NCI-H2029 (cell line): ENCODE measurements around the gene ZBTB7B.

Source experiments
- DNase-seq: peaks from one replicate; lab custom pipeline; 2025; lab: John Stamatoyannopoulos, UW

The ZBTB7B gene

DNA sequence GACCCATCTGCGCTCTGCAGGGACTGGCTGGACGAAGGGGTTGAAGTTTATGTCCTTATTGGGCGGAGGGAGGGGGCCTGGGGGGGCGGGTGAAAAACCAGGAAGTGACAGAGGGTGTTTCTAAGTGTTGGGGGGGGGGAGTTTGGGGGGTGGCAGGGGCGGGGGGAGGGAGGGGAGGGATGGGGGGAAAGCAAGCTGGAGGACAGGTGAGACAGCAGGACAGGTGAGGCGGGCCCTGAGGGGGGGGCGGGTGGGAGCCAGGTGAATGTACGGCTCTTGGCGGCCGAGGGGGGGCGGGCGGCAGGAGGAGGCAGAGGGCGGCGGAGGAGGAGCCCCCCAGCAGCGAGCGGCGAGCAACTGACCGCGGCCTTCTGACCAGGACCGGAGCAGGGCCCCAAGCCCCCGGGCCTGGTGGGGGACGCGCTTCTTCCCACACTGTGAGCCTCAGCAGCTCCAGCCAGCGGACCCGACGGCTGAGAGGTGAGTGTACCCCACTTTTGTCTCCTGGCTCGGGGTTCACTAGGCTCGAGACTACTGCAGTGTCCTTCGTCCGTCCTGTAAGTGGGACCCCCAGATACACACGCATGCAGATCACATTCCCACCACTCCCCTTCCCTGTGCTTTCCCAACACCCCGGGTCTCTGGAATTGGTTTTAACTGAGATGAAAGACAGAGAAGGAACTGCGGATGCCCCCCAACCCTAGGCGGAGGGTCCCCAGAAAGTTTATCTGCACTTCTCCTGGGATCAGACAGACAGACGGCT, at the start of gene ZBTB7B:
ZBTB7B (plus strand) TSS at position 339 of the 763 bp plus-strand sequence. CDS start 11,859 bp downstream, outside the sequence.
- DNase-seq = no peak

DNA sequence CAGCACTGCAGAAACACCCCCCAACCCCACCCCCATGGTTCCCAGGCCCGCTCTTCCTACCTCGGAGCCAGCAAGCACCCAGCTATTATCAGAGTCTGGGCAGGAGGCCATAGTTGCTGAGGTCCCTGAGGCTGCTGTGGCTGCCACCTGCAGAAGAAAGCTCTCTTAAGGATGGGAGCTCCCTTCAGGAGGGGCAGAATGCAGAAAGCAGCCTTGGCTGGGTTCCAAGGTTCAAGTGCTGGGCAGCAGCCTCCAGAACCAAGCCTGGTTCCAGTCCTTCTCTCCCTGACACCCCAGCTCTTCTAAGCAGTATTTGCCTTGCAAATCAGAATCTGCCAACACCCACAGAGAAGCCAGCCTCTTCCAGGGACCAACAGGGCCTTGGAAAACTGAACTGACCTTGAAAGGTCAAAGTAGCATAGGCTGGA, 49.0 kb upstream of the ZBTB7B start:
- DNase-seq = no peak

DNA sequence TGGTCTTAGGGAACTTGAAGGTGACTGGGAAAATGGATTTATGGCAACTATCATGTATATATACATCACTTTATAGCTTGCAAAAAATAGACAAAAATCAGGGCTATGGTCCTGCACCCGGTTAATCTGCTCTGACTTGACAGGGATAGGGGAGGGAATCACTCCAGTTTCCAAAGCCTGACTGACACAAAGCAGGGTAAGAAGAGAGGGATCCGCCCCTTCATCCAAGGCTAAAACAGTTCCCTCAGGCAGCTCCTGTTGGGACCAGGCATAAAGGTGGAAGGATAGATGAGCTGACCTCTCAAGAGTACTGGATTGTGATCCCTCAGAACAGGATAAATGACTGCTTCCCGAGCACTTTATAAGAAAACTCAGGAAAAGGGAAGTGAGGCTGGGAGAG, 48.1 kb upstream of the ZBTB7B start:
- DNase-seq = no peak

DNA sequence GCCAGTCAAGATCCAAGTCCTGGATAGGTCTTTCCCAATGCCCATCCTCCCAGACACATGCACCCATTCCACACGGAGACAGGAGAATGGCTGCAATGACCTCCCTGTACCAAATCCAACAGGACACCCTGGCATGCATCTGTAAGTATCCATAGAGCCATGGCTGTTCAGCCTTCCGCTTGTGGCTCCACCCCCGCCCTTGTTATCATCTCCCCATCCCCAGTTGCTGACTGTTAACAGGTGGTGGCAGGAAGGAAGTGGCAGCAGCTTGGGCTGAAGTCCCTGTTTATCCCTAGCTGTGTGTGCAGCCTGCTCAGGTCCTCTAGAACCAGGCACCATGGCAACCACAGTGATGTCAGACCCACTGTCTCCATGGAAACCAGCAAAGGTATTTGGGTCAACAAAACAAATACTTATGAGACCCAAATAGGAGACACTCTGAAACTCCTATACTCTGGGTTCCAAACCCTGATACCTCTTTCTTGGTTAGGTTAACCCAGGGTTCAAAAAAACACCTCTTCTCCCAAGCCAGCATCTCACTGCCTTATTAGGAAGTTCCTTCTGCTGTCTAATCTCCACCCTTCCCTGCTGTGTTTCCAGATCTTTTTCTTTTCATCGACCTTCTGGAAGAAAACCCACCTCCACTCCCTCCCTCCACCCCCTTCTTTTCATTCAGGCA, 47.4 kb upstream of the ZBTB7B start:
- DNase-seq = peak; percentile 82

DNA sequence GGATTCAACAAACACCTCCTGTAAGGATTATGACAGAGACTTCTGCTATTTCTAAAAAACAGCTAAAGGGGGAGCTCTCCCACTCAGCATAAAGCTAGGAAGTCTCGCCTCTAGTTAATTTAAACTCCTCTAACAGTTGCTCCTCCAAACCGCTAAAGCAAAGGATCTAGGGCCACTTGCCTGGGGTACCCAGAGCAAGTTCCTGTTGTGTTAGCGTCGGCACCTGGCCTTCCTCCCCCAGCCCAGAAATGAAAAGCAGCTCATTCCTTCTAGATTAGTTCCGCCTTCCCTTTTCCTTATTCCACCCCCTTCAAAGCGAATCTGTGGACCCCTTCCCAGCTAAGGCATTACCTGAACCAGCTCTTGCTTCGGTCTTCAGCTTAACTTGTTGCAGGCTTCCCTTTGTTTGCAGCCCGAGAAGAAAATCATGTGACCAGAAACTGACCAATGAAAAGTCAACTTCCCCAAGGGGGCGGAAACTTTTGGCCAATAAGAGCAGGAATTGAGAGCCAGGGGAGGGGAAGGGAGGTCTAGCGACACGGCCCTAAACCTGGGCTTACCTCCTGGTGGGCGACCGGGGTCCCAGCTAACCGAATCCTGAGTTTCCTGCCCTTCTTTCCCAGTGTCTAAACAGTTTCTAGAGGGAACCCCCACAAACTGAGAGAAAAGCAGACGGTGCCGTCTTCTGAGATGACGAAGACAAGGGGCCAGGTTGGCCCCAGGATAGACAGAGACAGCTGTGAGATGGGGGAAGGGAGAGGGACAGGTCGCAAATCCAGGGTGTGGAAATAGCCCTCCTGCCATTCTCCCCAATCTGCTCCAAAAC, 46.7 kb upstream of the ZBTB7B start, which contains the start of gene PBXIP1:
PBXIP1 (minus strand) TSS at position 382 of the 826 bp plus-strand sequence. CDS start 2,378 bp downstream, outside the sequence.
- peak; percentile 60 for DNase-seq

DNA sequence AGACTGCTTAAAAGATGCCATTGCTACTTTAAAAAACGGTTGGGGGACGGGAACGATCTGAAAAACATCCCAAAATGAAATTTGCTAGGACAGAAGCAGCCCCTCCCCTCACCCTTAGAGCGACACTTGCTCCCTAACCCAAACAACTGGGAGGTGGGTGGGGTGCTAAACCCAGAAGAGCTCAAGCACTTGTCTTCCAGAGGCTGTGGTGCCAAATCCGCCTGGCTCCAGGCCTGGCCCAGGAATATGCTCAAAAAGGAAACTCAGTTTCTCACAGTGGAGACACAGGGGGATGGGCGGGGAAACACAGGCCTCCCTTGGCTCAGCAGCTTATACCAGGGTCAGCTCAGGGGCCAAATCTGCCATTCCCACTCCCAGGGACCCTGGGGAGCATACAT, 46.1 kb upstream of the ZBTB7B start:
- no peak for DNase-seq

DNA sequence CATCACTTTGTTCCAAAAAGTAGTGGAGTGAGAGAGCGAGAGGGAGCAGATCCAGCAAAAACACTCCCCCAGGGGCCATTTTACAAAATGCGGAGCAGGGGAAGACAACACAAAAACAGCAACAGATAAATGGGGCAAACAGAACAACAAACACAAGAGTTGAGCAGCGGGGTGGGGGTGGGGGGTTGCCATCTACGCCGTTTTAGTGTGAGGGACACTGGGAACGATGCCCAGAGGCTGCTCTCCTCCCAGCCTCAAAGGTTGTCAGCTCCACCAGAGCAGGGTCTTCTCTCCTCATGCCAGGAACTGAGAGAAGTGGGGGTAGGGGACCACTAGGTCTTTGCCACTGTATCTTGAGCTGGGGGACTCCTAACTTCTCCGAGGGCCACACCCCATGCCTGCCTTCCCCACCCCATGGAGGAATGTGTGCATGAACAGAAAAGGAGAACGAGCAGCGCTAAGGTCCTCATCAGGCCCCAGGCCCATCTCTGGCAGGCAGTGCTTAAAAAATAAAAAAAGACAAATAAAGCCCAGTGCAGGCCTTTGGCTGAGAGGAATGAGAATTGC, 45.4 kb upstream of the ZBTB7B start:
- no peak for DNase-seq

DNA sequence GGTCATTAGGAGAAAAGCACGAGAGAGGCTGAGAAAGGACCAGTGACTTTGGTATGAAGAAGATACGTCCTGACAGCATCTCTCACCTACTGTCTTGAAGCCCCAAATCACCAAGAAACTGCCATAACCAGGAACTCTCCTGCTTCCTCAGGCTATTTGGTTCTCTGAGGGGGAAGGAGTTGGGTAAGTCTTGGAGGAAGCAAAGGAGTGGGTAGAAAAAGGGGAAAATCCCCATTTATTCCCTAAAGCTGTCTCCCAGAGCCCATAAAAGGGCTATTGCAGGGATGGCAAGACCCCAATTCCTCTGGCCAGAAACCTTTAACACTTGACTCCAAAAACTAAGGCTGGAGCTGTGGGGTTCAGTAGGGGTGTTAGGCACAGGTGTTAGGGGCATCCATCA, 44.6 kb upstream of the ZBTB7B start:
- no peak for DNase-seq

DNA sequence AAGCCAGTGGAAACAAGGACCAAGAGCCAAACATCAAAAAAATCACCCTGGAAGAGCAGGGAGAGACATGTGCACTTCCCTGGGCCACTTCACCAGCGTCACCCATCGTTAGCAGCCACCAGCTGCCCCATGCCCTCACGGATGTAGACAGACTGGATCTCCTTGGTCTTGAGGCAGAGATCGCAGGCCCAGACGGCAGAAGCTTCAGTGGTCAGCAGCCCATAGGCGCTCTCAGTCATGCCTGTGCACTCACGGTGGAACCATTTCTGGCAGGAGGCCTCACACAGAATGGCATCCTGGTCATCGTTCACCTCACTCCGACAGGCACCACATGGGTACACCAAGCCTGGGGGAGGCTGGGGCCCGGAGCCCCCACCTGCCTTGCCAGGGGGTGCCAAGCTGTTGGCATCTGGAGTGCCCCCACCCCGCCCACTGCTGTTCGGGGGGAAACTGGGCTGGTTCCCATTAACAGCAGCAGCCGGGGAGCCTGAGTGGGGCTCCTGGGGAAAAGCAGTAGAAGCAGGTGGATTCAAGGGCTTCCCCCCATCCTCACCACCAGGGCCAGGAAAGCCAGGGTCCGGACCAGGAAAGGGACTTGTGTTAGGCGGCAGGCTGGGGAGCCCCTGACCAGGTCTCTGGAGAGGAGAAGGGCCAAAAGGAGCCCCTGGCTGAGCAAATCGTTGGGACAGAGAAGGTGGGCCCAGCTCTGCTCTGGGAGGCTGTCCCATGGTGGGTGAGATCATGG, 43.7 kb upstream of the ZBTB7B start:
- no peak for DNase-seq

DNA sequence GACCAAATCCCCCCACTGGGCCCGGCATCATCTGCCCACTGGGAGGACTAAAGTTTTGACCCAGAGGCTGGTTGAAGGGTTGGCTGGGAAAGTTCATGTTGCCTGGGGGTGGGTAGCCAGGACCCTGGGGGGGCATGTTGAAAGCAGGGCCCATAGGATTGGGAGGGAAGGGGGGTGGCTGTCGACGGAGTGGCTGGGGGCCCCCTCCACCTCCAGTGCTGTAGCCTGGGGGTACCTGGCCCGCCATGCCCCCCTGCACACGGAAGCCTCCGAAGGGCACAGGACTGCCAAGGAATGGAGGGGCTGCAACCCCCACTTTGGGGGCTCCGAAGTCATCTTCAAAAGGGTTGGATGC, 43.2 kb upstream of the ZBTB7B start:
- no peak for DNase-seq

DNA sequence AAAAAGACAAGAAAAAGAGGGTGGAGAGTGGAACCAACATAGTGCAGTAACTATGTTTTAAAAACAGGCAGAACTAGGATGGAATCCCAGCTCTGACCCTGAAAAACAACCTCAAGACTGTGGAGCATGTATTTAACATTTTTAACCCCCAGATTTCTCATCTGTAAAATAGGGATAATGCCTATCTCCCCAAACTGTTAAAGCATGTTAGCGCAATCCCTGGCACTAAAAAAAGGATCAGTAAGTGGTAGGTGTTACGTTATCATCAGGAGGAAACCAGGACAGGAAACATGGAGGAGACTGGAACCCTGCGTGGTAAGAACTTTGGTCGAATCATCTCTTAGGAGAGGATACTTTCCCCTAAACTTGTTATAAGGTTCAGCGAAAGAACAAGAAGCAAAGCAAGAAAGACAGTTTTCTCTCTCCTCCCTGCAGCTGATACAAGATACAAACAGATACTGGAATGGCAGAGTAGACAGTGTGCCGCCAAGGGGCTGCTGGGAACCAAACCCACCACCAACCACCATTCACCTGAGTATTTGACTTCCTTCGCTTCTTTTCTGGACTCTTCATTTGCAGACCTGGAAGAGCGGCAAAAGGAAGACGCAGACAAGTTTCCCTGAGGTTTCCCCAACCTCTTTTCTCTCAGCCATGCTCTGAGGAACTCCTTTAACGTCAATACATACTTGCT, 42.0 kb upstream of the ZBTB7B start:
- no peak for DNase-seq

DNA sequence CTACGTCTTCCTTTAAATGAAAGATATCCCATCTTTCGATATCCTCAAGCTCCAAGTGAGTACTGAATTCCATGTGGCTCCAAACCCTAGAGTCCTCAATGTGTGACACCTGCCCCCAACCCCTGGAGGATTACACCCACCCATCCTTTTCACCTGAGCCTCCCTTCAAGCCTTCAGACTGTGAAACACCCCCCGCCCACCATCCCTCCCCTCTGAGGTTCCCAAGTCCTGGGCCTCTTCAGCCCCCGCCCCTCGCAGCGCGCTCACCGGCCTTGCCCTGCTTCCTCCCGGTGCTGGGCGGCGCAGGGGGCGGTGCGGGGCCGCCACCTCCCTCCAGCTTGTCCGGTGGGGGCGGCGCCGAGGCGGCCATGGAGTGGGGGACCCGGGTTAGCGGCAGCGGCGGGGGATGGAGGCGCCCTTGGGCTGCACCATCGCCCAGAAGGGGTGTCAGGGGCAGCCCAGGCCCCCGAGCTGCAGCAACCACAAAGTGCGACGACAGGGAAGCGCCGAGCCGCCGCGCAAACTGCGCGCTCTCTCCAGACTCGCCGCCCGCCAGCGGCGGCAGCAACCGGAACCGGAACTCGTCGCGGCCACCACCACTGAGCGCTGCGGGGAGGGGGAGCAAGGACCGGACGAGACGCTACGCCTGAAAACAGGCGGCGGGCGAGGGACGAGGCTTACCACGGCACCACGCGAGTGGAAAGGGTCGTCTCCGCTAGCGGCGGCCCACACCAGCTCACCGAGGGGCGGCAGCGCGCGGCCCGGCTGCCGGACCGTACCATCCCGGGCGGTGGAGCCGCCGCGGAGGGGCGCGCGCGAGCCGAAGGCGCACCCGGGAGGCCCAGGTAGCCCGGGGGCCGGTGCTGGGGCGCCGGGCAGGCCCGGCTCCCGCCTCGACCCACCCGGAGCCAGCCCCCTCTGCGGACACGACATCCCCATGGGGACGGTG, 41.1 kb upstream of the ZBTB7B start, which contains the start of gene PYGO2:
PYGO2 (minus strand) TSS at position 576 of the 949 bp plus-strand sequence; CDS start at position 370, 206 bp downstream.
- DNase-seq = peak; percentile 45

DNA sequence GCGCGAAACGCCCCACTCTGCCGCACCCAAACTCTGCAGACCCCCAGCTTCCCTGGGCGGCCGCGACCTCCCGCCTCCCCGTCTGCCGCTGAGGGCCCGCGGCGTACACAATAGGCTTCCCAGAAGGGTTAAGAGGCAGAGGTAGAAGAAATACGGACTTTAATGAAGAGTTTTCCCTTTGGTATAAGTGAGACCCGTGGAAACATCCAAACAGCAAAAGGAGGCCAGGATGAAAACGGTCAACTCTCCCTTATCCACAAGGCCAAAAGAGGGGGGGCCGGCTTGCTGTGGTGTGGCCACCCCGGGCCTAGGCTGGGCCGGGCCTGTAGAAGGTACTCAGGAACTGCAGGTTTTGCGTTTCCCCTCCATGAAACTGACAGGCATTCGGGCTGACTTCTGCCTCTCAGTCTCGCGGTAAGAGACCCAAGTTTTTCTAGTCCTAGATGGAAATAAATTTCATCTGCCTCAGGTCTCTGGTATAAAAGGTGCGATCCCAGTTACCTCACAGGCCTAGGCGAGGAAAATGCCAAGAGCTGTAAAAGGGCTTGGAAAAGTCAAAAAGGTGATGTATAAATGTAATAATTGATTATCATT, 40.3 kb upstream of the ZBTB7B start:
- no peak for DNase-seq

DNA sequence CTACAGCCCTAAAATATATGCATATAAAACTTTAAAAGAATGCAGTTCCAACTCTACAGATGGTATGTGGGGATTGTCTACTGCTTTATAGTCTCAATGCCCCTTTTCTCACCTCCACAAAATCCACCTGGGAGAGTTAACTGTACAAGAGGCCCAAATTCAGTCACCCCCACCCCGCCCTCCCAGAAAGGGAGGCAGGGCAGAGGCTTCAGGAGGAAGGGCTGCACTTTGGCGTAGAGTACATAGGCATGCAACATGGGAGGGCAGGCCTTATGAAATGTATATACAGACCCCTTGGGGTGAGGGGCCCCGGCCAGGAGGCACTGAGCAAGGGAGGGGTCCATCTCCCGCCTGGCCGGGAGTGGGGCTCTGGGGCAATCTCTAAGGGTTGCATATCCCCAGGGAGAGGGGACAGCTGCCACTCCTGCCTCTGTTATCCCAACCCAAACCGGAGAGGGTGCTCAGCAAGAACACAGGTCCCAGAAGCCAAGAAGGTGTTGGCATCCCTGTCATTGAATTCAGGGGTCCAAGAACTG, 39.7 kb upstream of the ZBTB7B start:
- DNase-seq = no peak

DNA sequence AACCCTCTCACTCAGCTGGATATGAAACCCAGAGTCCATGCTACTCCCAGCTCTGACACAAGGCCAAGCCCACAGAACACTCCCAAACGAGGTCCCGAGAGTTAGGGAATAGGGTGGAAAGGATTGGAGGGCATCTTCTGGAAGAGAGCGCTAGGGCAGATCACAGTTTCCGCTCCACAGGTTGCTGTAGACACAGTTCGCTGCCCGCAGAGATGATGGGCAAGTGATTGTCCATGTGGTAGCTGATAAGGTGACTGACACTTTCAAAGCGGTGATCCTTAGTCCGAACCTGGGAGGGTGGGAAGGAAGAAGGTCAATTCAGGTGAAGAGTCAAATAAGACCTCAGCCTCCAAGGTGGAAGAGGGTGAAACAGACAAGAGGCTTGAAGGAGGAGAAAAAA, 39.0 kb upstream of the ZBTB7B start:
- no peak for DNase-seq

DNA sequence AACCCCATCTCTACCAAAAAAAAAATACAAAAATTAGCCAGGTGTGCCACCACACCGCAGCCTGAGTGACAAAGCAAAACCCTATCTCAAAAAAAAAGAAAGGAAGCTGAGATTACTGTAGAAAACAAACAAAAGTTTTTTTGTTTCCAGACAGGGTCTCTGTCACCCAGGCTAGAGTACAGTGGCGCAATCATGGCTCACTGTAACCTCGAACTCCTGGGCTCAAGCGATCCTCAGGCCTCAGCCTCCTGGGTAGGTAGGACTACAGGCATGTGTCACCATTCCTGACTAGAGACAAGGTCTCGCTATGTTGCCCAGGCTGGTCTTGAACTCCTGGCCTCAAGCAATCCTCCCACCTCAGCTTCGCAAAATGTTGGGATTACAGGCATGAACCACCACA, 38.2 kb upstream of the ZBTB7B start:
- DNase-seq = no peak

DNA sequence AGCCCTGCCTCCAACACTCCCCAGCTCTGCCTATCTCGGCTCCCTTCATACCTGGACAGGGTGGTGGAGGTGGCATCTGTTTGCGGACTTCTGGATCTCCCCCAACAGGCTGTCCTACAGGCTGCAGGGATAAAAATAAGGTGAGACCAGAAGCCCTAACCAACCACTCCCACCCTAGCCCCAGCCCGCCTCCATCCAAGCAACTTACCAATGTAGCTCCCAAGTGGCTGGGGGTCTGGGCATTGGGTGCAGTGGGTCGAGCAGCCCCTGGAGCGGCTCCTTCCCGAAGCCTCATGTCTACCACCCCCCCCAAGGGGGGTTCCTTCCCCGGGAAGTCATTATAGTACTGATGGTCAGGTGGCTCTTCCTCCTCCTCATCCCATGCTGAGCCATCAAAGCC, 36.5 kb upstream of the ZBTB7B start:
- no peak for DNase-seq

DNA sequence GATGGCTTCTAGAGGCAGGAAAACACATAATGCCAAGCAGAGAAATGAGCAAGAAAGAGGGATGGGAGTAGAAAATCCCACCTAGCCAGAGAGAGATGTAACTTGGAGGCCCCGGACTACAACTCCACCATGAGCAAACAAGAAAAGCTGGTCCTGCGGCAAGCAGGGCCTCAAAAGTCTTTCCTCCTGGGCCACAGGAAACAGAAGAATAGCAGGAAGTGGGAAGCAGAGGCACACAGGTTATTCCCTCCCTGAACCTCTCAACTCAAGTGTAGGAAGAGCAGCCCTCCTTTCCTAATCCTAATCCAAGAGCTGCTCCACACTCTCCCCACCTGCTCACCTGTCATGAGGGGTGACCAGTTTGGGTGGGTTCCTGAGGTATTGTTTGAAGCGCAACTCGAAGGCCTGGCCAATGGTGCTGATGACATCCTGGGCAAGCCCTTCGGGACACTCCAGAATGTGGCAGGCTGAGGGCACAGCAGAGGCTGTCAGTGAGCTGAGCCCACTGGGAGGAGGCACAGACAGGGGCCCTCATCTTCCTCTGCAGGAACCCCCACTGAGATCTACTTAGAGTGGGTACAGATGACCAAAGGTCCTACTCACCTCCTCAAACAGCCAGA, 35.2 kb upstream of the ZBTB7B start:
- no peak for DNase-seq

DNA sequence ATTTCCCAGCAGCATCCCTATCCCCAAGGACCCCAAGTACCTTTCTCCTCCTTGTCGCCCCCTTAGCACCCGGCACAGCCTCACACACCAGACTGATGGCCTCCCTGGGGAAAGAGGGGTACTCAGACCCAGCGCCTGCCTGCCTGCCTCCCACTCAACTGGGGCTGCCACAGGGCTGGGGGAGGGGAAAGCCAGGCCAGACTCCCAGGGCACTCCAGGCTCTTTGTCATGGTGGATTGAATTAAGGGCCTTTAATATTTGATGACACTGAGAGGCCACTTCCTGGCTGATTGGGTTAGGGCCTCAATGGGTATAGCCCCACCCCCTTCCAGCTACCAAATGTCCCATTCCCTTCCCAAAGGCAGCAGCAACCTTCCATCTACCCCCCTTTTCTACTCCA, 33.9 kb upstream of the ZBTB7B start:
- DNase-seq = no peak
